CD14-positive monocyte (primary cell): ENCODE data around the gene HS3ST6. TPM values are rescaled to one million over a fixed set of nuclear protein-coding genes. Genes with fewer than 3 reads are reported as not detected.

ENCODE experiments used
- DNase-seq, 3 donors: peaks; one replicate each; pipeline ENCODE4 v3.0.0-alpha.2; 2011 to 2022
- H2AFZ ChIP-seq: 2 replicates; pipeline ENCODE4 v1.6.0; 2012; ENCODE audit warnings: mild to moderate bottlenecking, low read depth, low read length, inconsistent platforms; ENCODE audit not compliant: insufficient read depth, poor library complexity, severe bottlenecking
- H3K27ac ChIP-seq, 2 donors: 1 replicate in 1 of 2; 2 replicates in 1 of 2; pipeline ENCODE4 v1.5.1; 2012 to 2013; ENCODE audit warnings: low read length in 2 of 2, control low read depth in 1 of 2, inconsistent platforms in 1 of 2, low read depth in 1 of 2, mild to moderate bottlenecking in 1 of 2
- H3K27me3 ChIP-seq, 2 donors: one replicate each; pipeline versions ENCODE4 v1.6.0 to v1.6.1; 2011 to 2013; ENCODE audit warnings: low read length in 2 of 2; ENCODE audit not compliant: control insufficient read depth in 2 of 2, insufficient read depth in 2 of 2
- H3K36me3 ChIP-seq, 2 donors: replicated peaks in 1 of 2; 1 replicate in 1 of 2; 2 replicates in 1 of 2; pipeline versions ENCODE4 v1.5.1 to v1.6.1; 2012 to 2013; ENCODE audit warnings: low read length in 2 of 2, control low read depth in 1 of 2, inconsistent platforms in 1 of 2, mild to moderate bottlenecking in 1 of 2; ENCODE audit not compliant: insufficient read depth in 2 of 2, control insufficient read depth in 1 of 2
- H3K4me1 ChIP-seq, 2 donors: 1 replicate in 1 of 2; 2 replicates in 1 of 2; pipeline versions ENCODE4 v1.5.1 to v1.6.1; 2012 to 2013; ENCODE audit warnings: low read length in 2 of 2, control low read depth in 1 of 2, inconsistent platforms in 1 of 2, mild to moderate bottlenecking in 1 of 2, moderate library complexity in 1 of 2; ENCODE audit not compliant: insufficient read depth in 2 of 2, control insufficient read depth in 1 of 2
- H3K4me2 ChIP-seq: replicated peaks from 2 replicates; pipeline ENCODE3; 2012; ENCODE audit warnings: low read length, moderate library complexity, mild to moderate bottlenecking; ENCODE audit not compliant: poor library complexity, severe bottlenecking; ENCODE audit errors: extremely low read depth
- H3K4me3 ChIP-seq, 3 experiments: fragments of 200-600 bp in 1 of 3; sonication (generic) in 1 of 3; replicated peaks in 1 of 3; 1 replicate in 2 of 3; 2 replicates in 1 of 3; pipeline ENCODE4 v1.5.1; 2011 to 2013; ENCODE audit warnings: low read length in 3 of 3, mild to moderate bottlenecking in 3 of 3, control low read depth in 2 of 3, low read depth in 2 of 3, inconsistent platforms in 1 of 3, moderate library complexity in 1 of 3
- H3K79me2 ChIP-seq: 2 replicates; pipeline ENCODE4 v1.6.0; 2012; ENCODE audit warnings: mild to moderate bottlenecking, control low read depth, inconsistent platforms, low read length, moderate library complexity; ENCODE audit not compliant: insufficient read depth
- H3K9ac ChIP-seq: 2 replicates; pipeline ENCODE4 v1.6.0; 2017; ENCODE audit warnings: low read length, mild to moderate bottlenecking; ENCODE audit not compliant: insufficient read depth, poor library complexity, severe bottlenecking
- H3K9me3 ChIP-seq, 2 donors: replicated peaks in 1 of 2; 1 replicate in 1 of 2; 2 replicates in 1 of 2; pipeline versions ENCODE4 v1.5.1 to v1.6.1; 2012 to 2013; ENCODE audit warnings: low read length in 2 of 2, control low read depth in 1 of 2; ENCODE audit not compliant: control insufficient read depth in 1 of 2, insufficient read depth in 1 of 2
- H4K20me1 ChIP-seq: 2 replicates; pipeline ENCODE4 v1.6.0; 2012; ENCODE audit warnings: mild to moderate bottlenecking, low read length, control low read depth, moderate library complexity; ENCODE audit not compliant: insufficient read depth
- H3K27ac Mint-ChIP-seq, 7 donors: one replicate each; pipeline ENCODE4 v1.8.0; 2020; ENCODE audit warnings: mild to moderate bottlenecking in 7 of 7, mixed read lengths in 7 of 7, moderate library complexity in 6 of 7, inconsistent platforms in 2 of 7
- H3K27me3 Mint-ChIP-seq, 3 donors: one replicate each; pipeline ENCODE4 v1.8.0; 2021 to 2022; ENCODE audit warnings: low read depth in 3 of 3, mild to moderate bottlenecking in 3 of 3, mixed read lengths in 3 of 3, moderate library complexity in 3 of 3, inconsistent platforms in 1 of 3
- H3K36me3 Mint-ChIP-seq, 2 donors: one replicate each; pipeline ENCODE4 v1.8.0; 2020; ENCODE audit warnings: mixed read lengths in 2 of 2, inconsistent platforms in 1 of 2, mild to moderate bottlenecking in 1 of 2
- H3K4me1 Mint-ChIP-seq: one replicate; pipeline ENCODE4 v1.8.0; 2020; ENCODE audit warnings: mild to moderate bottlenecking, mixed read lengths
- H3K4me3 Mint-ChIP-seq, 2 donors: one replicate each; pipeline ENCODE4 v1.8.0; 2020; ENCODE audit warnings: mild to moderate bottlenecking in 2 of 2, mixed read lengths in 2 of 2, moderate library complexity in 1 of 2
- H3K9me3 Mint-ChIP-seq, 7 donors: one replicate each; pipeline ENCODE4 v1.8.0; 2020 to 2022; ENCODE audit warnings: mixed read lengths in 7 of 7, mild to moderate bottlenecking in 6 of 7, moderate library complexity in 6 of 7, inconsistent platforms in 2 of 7
- CTCF ChIP-seq: fragments of 200-600 bp; IDR thresholded peaks from one replicate; pipeline ENCODE4 v1.8.0; 2022; ENCODE audit warnings: antibody characterized with exemption, mild to moderate bottlenecking
- WGBS: methylation state at CpG from one replicate; pipeline ENCODE4 v1.1.5; 2013; ENCODE audit warnings: missing lambda C conversion rate; ENCODE audit not compliant: insufficient coverage; 5-methylcytosine and 5-hydroxymethylcytosine counted together
- intact Hi-C, 2 donors: fragments of 100-400 bp; cut with micrococcal nuclease; formaldehyde crosslinking; loops; one replicate each; pipeline versions ENCODE4 v1.15.0 to v1.15.1; 2023
- polyA plus RNA-seq, 3 donors: library from polyadenylated mRNA; depleted of rRNA in 1 of 3; unstranded in 2 of 3; stranded (reverse) in 1 of 3; fragments of 300-500 nt in 2 of 3; fragments of >200 nt in 1 of 3; fragmentation: Illumina TruSeq in 2 of 3; gene quantifications; 1 replicate in 2 of 3; 2 replicates in 1 of 3; pipeline ENCODE4 v1.2.3, GENCODE V29; 2012 to 2021

The HS3ST6 gene
- polyA plus RNA-seq, 3 donors, result not detected

GRCh38 chr16:1961651-1962067, 43.4 kb upstream of the HS3ST6 start:
- Histone ChIP-seq H3K4me1 (peaks cover 39 to 53% of the 10 kb centered on the region in 2 donors), H3K27me3 (no peaks in the 10 kb centered on the region), H3K9me3 (no peaks in the 10 kb centered on the region), H3K4me3 (no peak overlapping the region), H3K4me2 (no peak overlapping the region), H3K9ac (no peak overlapping the region), H4K20me1 (peaks cover 35% of the 10 kb centered on the region), H3K36me3 (peaks cover 21% of the 10 kb centered on the region in 2 donors), H2AFZ (no peak overlapping the region), H3K27ac (no peak overlapping the region), H3K79me2 (peaks cover 52% of the 10 kb centered on the region)
- Mint-ChIP-seq H3K4me3 (no peak overlapping the region), H3K4me1 (peaks cover 45% of the 10 kb centered on the region), H3K9me3 (peaks cover 0 to 8% (median 0%) of the 10 kb centered on the region in 7 donors), H3K27ac (no peak overlapping the region), H3K36me3 (peaks cover 24 to 30% of the 10 kb centered on the region in 2 donors), H3K27me3 (peaks cover 5 to 22% (median 18%) of the 10 kb centered on the region in 3 donors)
- WGBS, result 44% methylated on average over 1 of the region's 6 CpGs
- no peak for DNase-seq
- intact Hi-C loops, result no loop called here
- TF ChIP-seq CTCF, result no peak

- Histone ChIP-seq H3K27me3 (no peaks in the 10 kb centered on the region), H3K4me2 (peak overlapping the region; percentile 82), H3K9ac (no peak overlapping the region), H3K36me3 (peaks cover 21% of the 10 kb centered on the region in 2 donors), H3K4me3 (peak overlapping the region in 1 of 3 experiments; percentile 93), H4K20me1 (peaks cover 35% of the 10 kb centered on the region), H3K79me2 (peaks cover 51% of the 10 kb centered on the region), H3K9me3 (no peaks in the 10 kb centered on the region), H2AFZ (no peak overlapping the region), H3K27ac (peak overlapping the region in 1 of 2 donors; percentile 20), H3K4me1 (peaks cover 38 to 52% of the 10 kb centered on the region in 2 donors)
- peak overlapping the region in 6 of 7 donors; percentile 32 to 80 (median 67) for H3K27ac Mint-ChIP-seq
- DNase-seq, result no peak
- peak overlapping the region; percentile 88 to 91 for H3K4me3 Mint-ChIP-seq
- peaks cover 6 to 26% (median 22%) of the 10 kb centered on the region in 3 donors for H3K27me3 Mint-ChIP-seq
- WGBS, result 62% methylated on average over 16 of the region's 20 CpGs
- H3K4me1 Mint-ChIP-seq, result peaks cover 45% of the 10 kb centered on the region
- intact Hi-C loops, result no loop called here
- H3K9me3 Mint-ChIP-seq, result peaks cover 0 to 8% (median 0%) of the 10 kb centered on the region in 7 donors
- TF ChIP-seq CTCF, result no peak
- peaks cover 24 to 30% of the 10 kb centered on the region in 2 donors for H3K36me3 Mint-ChIP-seq
Observed at GRCh38 chr16:1960665-1961630, 42.7 kb upstream of the HS3ST6 start.
